ENCODE data around the gene KRT1.

DNA sequence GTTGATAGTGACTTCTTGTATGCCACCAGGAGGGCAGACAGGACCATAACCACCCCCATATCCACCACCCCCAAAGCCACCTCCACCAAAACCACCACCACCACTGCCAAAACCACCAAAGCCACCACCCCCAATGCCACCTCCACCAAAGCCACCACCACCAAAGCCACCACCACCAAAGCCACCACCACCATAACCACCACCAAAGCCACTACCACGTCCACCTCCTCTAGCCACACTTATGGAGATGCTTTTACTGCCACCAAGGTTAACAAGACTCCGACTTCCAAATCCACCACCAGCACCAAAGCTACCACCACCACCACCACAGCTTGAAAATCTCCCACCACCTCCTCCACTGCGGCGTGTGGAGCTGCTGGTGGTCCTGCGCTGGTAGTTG is 332 bp downstream of the KRT1 start:
- TF ChIP-seq FOSL2 (IDR thresholded peaks at IDR 0.05; ENCODE audit: borderline replicate concordance, low read depth) (no peak), EP300 (IDR thresholded peaks at IDR 0.05; ENCODE audit: borderline replicate concordance in 1 of 2, low read depth in 1 of 2, low read length in 1 of 2) (no peak), RXRA (IDR thresholded peaks at IDR 0.05; ENCODE audit: borderline replicate concordance, low read depth) (no peak), SMC3 (IDR thresholded peaks at IDR 0.05; ENCODE audit: low read depth, low read length) (no peak), POLR2AphosphoS5 (IDR thresholded peaks at IDR 0.05; ENCODE audit: low read depth, low read length) (no peak), FOXM1 (IDR thresholded peaks at IDR 0.05; ENCODE audit: low read depth) (no peak)
- TF ChIP-seq, protein P1, sequence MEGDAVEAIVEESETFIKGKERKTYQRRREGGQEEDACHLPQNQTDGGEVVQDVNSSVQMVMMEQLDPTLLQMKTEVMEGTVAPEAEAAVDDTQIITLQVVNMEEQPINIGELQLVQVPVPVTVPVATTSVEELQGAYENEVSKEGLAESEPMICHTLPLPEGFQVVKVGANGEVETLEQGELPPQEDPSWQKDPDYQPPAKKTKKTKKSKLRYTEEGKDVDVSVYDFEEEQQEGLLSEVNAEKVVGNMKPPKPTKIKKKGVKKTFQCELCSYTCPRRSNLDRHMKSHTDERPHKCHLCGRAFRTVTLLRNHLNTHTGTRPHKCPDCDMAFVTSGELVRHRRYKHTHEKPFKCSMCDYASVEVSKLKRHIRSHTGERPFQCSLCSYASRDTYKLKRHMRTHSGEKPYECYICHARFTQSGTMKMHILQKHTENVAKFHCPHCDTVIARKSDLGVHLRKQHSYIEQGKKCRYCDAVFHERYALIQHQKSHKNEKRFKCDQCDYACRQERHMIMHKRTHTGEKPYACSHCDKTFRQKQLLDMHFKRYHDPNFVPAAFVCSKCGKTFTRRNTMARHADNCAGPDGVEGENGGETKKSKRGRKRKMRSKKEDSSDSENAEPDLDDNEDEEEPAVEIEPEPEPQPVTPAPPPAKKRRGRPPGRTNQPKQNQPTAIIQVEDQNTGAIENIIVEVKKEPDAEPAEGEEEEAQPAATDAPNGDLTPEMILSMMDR (IDR thresholded peaks at IDR 0.05) = no peak
- TF ChIP-seq, protein P2, sequence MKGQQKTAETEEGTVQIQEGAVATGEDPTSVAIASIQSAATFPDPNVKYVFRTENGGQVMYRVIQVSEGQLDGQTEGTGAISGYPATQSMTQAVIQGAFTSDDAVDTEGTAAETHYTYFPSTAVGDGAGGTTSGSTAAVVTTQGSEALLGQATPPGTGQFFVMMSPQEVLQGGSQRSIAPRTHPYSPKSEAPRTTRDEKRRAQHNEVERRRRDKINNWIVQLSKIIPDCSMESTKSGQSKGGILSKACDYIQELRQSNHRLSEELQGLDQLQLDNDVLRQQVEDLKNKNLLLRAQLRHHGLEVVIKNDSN (IDR thresholded peaks at IDR 0.05; ENCODE audit: borderline replicate concordance, low read depth) = no peak
- TF ChIP-seq, protein P3, sequence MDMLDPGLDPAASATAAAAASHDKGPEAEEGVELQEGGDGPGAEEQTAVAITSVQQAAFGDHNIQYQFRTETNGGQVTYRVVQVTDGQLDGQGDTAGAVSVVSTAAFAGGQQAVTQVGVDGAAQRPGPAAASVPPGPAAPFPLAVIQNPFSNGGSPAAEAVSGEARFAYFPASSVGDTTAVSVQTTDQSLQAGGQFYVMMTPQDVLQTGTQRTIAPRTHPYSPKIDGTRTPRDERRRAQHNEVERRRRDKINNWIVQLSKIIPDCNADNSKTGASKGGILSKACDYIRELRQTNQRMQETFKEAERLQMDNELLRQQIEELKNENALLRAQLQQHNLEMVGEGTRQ (IDR thresholded peaks at IDR 0.05; ENCODE audit: borderline replicate concordance, low read depth, low read length) = no peak
- TF ChIP-seq, protein P4, sequence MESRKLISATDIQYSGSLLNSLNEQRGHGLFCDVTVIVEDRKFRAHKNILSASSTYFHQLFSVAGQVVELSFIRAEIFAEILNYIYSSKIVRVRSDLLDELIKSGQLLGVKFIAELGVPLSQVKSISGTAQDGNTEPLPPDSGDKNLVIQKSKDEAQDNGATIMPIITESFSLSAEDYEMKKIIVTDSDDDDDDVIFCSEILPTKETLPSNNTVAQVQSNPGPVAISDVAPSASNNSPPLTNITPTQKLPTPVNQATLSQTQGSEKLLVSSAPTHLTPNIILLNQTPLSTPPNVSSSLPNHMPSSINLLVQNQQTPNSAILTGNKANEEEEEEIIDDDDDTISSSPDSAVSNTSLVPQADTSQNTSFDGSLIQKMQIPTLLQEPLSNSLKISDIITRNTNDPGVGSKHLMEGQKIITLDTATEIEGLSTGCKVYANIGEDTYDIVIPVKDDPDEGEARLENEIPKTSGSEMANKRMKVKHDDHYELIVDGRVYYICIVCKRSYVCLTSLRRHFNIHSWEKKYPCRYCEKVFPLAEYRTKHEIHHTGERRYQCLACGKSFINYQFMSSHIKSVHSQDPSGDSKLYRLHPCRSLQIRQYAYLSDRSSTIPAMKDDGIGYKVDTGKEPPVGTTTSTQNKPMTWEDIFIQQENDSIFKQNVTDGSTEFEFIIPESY (IDR thresholded peaks at IDR 0.05; ENCODE audit: borderline replicate concordance, low read depth) = no peak
- TF ChIP-seq, protein P5, sequence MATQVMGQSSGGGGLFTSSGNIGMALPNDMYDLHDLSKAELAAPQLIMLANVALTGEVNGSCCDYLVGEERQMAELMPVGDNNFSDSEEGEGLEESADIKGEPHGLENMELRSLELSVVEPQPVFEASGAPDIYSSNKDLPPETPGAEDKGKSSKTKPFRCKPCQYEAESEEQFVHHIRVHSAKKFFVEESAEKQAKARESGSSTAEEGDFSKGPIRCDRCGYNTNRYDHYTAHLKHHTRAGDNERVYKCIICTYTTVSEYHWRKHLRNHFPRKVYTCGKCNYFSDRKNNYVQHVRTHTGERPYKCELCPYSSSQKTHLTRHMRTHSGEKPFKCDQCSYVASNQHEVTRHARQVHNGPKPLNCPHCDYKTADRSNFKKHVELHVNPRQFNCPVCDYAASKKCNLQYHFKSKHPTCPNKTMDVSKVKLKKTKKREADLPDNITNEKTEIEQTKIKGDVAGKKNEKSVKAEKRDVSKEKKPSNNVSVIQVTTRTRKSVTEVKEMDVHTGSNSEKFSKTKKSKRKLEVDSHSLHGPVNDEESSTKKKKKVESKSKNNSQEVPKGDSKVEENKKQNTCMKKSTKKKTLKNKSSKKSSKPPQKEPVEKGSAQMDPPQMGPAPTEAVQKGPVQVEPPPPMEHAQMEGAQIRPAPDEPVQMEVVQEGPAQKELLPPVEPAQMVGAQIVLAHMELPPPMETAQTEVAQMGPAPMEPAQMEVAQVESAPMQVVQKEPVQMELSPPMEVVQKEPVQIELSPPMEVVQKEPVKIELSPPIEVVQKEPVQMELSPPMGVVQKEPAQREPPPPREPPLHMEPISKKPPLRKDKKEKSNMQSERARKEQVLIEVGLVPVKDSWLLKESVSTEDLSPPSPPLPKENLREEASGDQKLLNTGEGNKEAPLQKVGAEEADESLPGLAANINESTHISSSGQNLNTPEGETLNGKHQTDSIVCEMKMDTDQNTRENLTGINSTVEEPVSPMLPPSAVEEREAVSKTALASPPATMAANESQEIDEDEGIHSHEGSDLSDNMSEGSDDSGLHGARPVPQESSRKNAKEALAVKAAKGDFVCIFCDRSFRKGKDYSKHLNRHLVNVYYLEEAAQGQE (IDR thresholded peaks at IDR 0.05; ENCODE audit: low read depth, low read length) = no peak
